A673 (cell line): Measurements from ENCODE around the gene PML. TPM values are rescaled to one million over a fixed set of nuclear protein-coding genes. Genes with fewer than 3 reads are reported as not detected.

Source experiments
- Bru-seq: library from RNA; stranded (reverse); fragments of 400-500 nt; gene quantifications from one replicate; lab custom pipeline; 2021; lab: Mats Ljungman, UMichigan
- BruChase-seq, 2 experiments: library from RNA; stranded (reverse); fragments of 400-500 nt; gene quantifications; one replicate each; lab custom pipeline; 2021; lab: Mats Ljungman, UMichigan
- BruUV-seq: library from RNA; stranded (reverse); fragments of 400-500 nt; replicated peaks from 2 replicates; lab custom pipeline; 2021; lab: Mats Ljungman, UMichigan
- CTCF ChIA-PET: fragments of 300-600 bp; sonication (Branson Sonifier 250); formaldehyde crosslinking; loops from one replicate; lab custom pipeline; 2022; ENCODE audit warnings: antibody characterized with exemption; lab: Charles Lee
- POLR2A ChIA-PET: fragments of 300-600 bp; sonication (Branson Sonifier 250); formaldehyde crosslinking; loops from one replicate; lab custom pipeline; 2022; ENCODE audit warnings: antibody characterized with exemption; ENCODE audit not compliant: low non-redundant PET; lab: Charles Lee
- DNase-seq: peaks from one replicate; pipeline ENCODE4 v3.0.0-alpha.2; 2015; ENCODE audit warnings: low spot score
- H3K27ac ChIP-seq: fragments of 200-600 bp; sonication (generic); 2 replicates; pipeline ENCODE4 v1.5.1; 2016; ENCODE audit warnings: mixed run types, low read depth, mild to moderate bottlenecking, mixed read lengths, antibody characterized with exemption, low read length; ENCODE audit not compliant: poor library complexity, severe bottlenecking
- H3K27me3 ChIP-seq: fragments of 200-600 bp; sonication (generic); replicated peaks from 2 replicates; pipeline ENCODE4 v1.6.1; 2017; ENCODE audit warnings: mixed run types, low read depth, mild to moderate bottlenecking, mixed read lengths, antibody characterized with exemption, low read length; ENCODE audit not compliant: insufficient read depth, poor library complexity
- H3K36me3 ChIP-seq: fragments of 200-600 bp; sonication (generic); 2 replicates; pipeline ENCODE4 v1.6.1; 2016; ENCODE audit warnings: mixed run types, mild to moderate bottlenecking, mixed read lengths, antibody characterized with exemption, low read length; ENCODE audit not compliant: insufficient read depth, poor library complexity, severe bottlenecking
- H3K4me1 ChIP-seq: fragments of 200-600 bp; sonication (generic); 2 replicates; pipeline ENCODE4 v1.6.1; 2017; ENCODE audit warnings: mixed run types, mild to moderate bottlenecking, mixed read lengths, antibody characterized with exemption, low read length; ENCODE audit not compliant: insufficient read depth, poor library complexity, severe bottlenecking
- H3K4me3 ChIP-seq: fragments of 200-600 bp; sonication (generic); 2 replicates; pipeline ENCODE4 v1.5.1; 2016; ENCODE audit warnings: low read depth, mixed run types, mild to moderate bottlenecking, mixed read lengths, low read length; ENCODE audit not compliant: poor library complexity, severe bottlenecking
- H3K9me3 ChIP-seq: fragments of 200-600 bp; sonication (generic); 2 replicates; pipeline ENCODE4 v1.6.1; 2016; ENCODE audit warnings: mixed run types, low read depth, mild to moderate bottlenecking, mixed read lengths, antibody characterized with exemption, low read length; ENCODE audit not compliant: poor library complexity, severe bottlenecking
- EZH2 ChIP-seq: fragments of 200-600 bp; sonication (generic); IDR thresholded peaks from 2 replicates; pipeline ENCODE4 v1.6.1; 2017; ENCODE audit warnings: borderline replicate concordance, low read depth, mild to moderate bottlenecking, mixed read lengths, antibody characterized with exemption, low read length; ENCODE audit not compliant: poor library complexity, severe bottlenecking
- intact Hi-C: fragments of 100-400 bp; cut with micrococcal nuclease; formaldehyde crosslinking; loops from one replicate; pipeline ENCODE4 v1.10.0; 2022; ENCODE audit not compliant: unreplicated experiment
- long read RNA-seq: library from polyadenylated mRNA; stranded (forward); transcript quantifications from one replicate; pipeline ENCODE4 v2.0.0, GENCODE V29; 2022
- total RNA-seq: library from RNA; stranded (reverse); gene quantifications from 2 replicates; pipeline ENCODE4 v1.2.3, GENCODE V29; 2021
- TF ChIP-seq, protein P1 (sequence below): fragments of 300-800, 200-600 bp; sonication (generic); conservative IDR thresholded peaks from 2 replicates; pipeline ENCODE4 v1.5.1; 2017; ENCODE audit warnings: low read depth, mild to moderate bottlenecking, antibody characterized with exemption, low read length, moderate library complexity, mixed read lengths

PML gene, protein sequence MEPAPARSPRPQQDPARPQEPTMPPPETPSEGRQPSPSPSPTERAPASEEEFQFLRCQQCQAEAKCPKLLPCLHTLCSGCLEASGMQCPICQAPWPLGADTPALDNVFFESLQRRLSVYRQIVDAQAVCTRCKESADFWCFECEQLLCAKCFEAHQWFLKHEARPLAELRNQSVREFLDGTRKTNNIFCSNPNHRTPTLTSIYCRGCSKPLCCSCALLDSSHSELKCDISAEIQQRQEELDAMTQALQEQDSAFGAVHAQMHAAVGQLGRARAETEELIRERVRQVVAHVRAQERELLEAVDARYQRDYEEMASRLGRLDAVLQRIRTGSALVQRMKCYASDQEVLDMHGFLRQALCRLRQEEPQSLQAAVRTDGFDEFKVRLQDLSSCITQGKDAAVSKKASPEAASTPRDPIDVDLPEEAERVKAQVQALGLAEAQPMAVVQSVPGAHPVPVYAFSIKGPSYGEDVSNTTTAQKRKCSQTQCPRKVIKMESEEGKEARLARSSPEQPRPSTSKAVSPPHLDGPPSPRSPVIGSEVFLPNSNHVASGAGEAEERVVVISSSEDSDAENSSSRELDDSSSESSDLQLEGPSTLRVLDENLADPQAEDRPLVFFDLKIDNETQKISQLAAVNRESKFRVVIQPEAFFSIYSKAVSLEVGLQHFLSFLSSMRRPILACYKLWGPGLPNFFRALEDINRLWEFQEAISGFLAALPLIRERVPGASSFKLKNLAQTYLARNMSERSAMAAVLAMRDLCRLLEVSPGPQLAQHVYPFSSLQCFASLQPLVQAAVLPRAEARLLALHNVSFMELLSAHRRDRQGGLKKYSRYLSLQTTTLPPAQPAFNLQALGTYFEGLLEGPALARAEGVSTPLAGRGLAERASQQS
- total RNA-seq: 39.7 and 40.0 TPM in 2 replicates
- Bru-seq, nascent RNA: percentile 60 among the genes with signal in this experiment
- percentile 58 among the genes with signal in this experiment for BruChase-seq, experiment 1, labeled RNA remaining after a 2-hour chase
- percentile 61 among the genes with signal in this experiment for BruChase-seq, experiment 2, labeled RNA remaining after a 6-hour chase
- long read RNA-seq, full-length matches to known transcripts: 32 of 61 reads
- long read RNA-seq, partial matches to known transcripts: 10 of 61 reads
- long read RNA-seq, other reads (novel, unspliced or antisense): 19 of 61 reads

DNA sequence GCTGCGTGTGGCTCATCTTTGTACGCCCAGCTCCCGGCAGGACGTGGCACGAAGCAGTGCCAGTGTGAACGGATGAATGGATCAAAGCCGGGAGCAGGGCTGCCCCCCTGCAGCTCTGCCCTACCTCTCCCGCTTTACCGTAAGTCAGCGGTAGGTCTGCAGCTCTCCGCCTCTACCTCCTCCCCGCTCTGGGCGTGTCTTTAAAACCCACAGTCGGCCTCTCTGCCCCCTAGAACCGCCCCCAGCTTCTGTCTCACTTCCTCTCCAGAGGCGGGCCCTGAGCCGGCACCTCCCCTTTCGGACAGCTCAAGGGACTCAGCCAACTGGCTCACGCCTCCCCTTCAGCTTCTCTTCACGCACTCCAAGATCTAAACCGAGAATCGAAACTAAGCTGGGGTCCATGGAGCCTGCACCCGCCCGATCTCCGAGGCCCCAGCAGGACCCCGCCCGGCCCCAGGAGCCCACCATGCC is at the start of gene PML:
TSS of gene PML (plus strand) at position 304 of the 471 bp plus-strand sequence. CDS start at position 401, 97 bp downstream.
- Histone ChIP-seq H3K27ac (peak within 1 kb of the TSS; percentile 76), H3K4me1 (peaks cover 27% of the 10 kb centered on the region), H3K4me3 (peak within 1 kb of the TSS; percentile 80), H3K27me3 (no peaks in the 10 kb centered on the region), H3K9me3 (no peaks in the 10 kb centered on the region), H3K36me3 (peaks cover 4% of the 10 kb centered on the region)
- TF ChIP-seq, protein P1, sequence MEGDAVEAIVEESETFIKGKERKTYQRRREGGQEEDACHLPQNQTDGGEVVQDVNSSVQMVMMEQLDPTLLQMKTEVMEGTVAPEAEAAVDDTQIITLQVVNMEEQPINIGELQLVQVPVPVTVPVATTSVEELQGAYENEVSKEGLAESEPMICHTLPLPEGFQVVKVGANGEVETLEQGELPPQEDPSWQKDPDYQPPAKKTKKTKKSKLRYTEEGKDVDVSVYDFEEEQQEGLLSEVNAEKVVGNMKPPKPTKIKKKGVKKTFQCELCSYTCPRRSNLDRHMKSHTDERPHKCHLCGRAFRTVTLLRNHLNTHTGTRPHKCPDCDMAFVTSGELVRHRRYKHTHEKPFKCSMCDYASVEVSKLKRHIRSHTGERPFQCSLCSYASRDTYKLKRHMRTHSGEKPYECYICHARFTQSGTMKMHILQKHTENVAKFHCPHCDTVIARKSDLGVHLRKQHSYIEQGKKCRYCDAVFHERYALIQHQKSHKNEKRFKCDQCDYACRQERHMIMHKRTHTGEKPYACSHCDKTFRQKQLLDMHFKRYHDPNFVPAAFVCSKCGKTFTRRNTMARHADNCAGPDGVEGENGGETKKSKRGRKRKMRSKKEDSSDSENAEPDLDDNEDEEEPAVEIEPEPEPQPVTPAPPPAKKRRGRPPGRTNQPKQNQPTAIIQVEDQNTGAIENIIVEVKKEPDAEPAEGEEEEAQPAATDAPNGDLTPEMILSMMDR: no peak
- TF ChIP-seq EZH2: no peak
- no TSS peak for BruUV-seq
- peak; percentile 98 for DNase-seq
- ChIA-PET POLR2A (interaction anchor here (0.8 kb wide), 1 partner anchor 61 kb away, joined by 3 read pairs; no protein-coding TSS in a partner anchor), CTCF (interaction anchor here (0.6 to 1.8 kb wide), 4 partner anchors 22 to 60 kb away, joined by 3 to 9 read pairs (median 4); no protein-coding TSS in a partner anchor)
- intact Hi-C loops: no loop called here

DNA sequence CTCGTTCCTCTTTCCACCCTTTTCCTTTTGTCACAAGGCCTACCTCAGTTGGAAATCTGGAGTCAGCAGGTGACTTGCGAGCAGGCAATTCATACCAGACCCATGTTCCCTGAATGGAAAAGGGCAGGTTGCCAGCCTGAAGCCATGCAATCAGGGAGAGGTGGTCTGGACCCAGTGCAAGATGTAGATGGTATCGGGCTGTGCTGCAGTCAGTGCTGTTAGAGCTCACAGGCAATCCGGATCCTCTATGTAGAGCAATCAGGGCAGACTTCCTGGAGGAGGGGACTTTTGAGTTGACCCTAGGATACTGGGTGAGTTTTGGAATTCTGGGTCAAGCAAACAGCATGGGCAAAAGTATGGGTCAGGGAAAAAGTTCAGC is 49.4 kb upstream of the PML start:
- POLR2A ChIA-PET: no interaction called here

More for the DNA sequence above, 49.4 kb upstream of the PML start:
- intact Hi-C loops: no loop called here
- H3K9me3 ChIP-seq: no peaks in the 10 kb centered on the region
- peaks cover 15% of the 10 kb centered on the region for H3K36me3 ChIP-seq
- H3K4me1 ChIP-seq: peaks cover 13% of the 10 kb centered on the region
- BruUV-seq: no TSS peak
- no peaks in the 10 kb centered on the region for H3K27me3 ChIP-seq
- TF ChIP-seq EZH2: no peak
- TF ChIP-seq, protein P1: no peak
- CTCF ChIA-PET: no interaction called here
- DNase-seq: no peak
- H3K27ac ChIP-seq: no peak overlapping the region
- no peak overlapping the region for H3K4me3 ChIP-seq
